Caco-2 (cell line): ENCODE data around the gene HEATR5A. TPM values are rescaled to one million over a fixed set of nuclear protein-coding genes. Genes with fewer than 3 reads are reported as not detected.

Experiments used
- BruUV-seq: library from RNA; stranded (reverse); fragments of 400-500 nt; replicated peaks from 2 replicates; lab custom pipeline; 2021; lab: Mats Ljungman, UMichigan
- CTCF ChIA-PET: fragments of 300-600 bp; sonication (Branson Sonifier 250); formaldehyde crosslinking; loops from one replicate; lab custom pipeline; 2022; ENCODE audit warnings: antibody characterized with exemption; lab: Charles Lee
- POLR2A ChIA-PET: fragments of 300-600 bp; sonication (Branson Sonifier 250); formaldehyde crosslinking; loops from one replicate; lab custom pipeline; 2022; ENCODE audit warnings: antibody characterized with exemption; lab: Charles Lee
- DNase-seq, 2 experiments: peaks; one replicate each; pipeline versions ENCODE4 v3.0.0 to v3.0.0-alpha.2; 2020 to 2022
- H3K27me3 ChIP-seq: replicated peaks from 2 replicates; pipeline ENCODE4 v1.6.0; 2011; ENCODE audit warnings: low read length; ENCODE audit not compliant: control insufficient read depth, insufficient read depth
- H3K36me3 ChIP-seq: 2 replicates; pipeline ENCODE4 v1.5.1; 2011; ENCODE audit warnings: low read length; ENCODE audit not compliant: control insufficient read depth, insufficient read depth
- H3K4me1 ChIP-seq: fragments of 250-450 bp; sonication (Bioruptor Pico); 2 replicates; pipeline ENCODE4 v1.5.1; 2020; ENCODE audit warnings: mild to moderate bottlenecking
- H3K4me3 ChIP-seq: 2 replicates; pipeline ENCODE4 v1.5.1; 2011; ENCODE audit warnings: low read depth, mild to moderate bottlenecking, control low read depth, low read length
- H3K9me3 ChIP-seq: fragments of 250-450 bp; sonication (Bioruptor Pico); 2 replicates; pipeline ENCODE4 v1.5.1; 2020; ENCODE audit warnings: mild to moderate bottlenecking, moderate library complexity
- H3K27ac Mint-ChIP-seq: one replicate; pipeline ENCODE4 v1.8.0; 2022; ENCODE audit warnings: mixed read lengths; ENCODE audit not compliant: unreplicated experiment
- H3K27me3 Mint-ChIP-seq: one replicate; pipeline ENCODE4 v1.8.0; 2022; ENCODE audit warnings: mixed read lengths; ENCODE audit not compliant: insufficient read depth, unreplicated experiment
- H3K36me3 Mint-ChIP-seq: one replicate; pipeline ENCODE4 v1.8.0; 2022; ENCODE audit warnings: mild to moderate bottlenecking, mixed read lengths; ENCODE audit not compliant: insufficient read depth, unreplicated experiment
- H3K4me1 Mint-ChIP-seq: one replicate; pipeline ENCODE4 v1.8.0; 2022; ENCODE audit warnings: low read depth, mixed read lengths; ENCODE audit not compliant: unreplicated experiment
- H3K4me3 Mint-ChIP-seq: one replicate; pipeline ENCODE4 v1.8.0; 2022; ENCODE audit warnings: mild to moderate bottlenecking, moderate library complexity, mixed read lengths; ENCODE audit not compliant: unreplicated experiment
- H3K9me3 Mint-ChIP-seq: one replicate; pipeline ENCODE4 v1.8.0; 2022; ENCODE audit warnings: mixed read lengths; ENCODE audit not compliant: unreplicated experiment
- intact Hi-C: fragments of 100-400 bp; cut with micrococcal nuclease; formaldehyde crosslinking; loops from one replicate; pipeline ENCODE4 v1.10.0; 2022; ENCODE audit not compliant: unreplicated experiment
- total RNA-seq: library from RNA; stranded (reverse); gene quantifications from 2 replicates; pipeline ENCODE4 v1.2.3, GENCODE V29; 2022
- TF ChIP-seq, protein P1 (sequence below), 2 experiments: fragments of 200-600 bp in 1 of 2; IDR thresholded peaks; 1 replicate in 1 of 2; 2 replicates in 1 of 2; pipeline versions ENCODE4 v1.5.1 to v1.8.0; 2011 to 2022; ENCODE audit warnings: antibody characterized with exemption in 1 of 2, control low read depth in 1 of 2, inconsistent platforms in 1 of 2, low read depth in 1 of 2, low read length in 1 of 2, mild to moderate bottlenecking in 1 of 2, moderate library complexity in 1 of 2; ENCODE audit not compliant: insufficient read depth in 1 of 2, severe bottlenecking in 1 of 2, unreplicated experiment in 1 of 2

Gene HEATR5A
- total RNA-seq, 1 experiment from 2014 or later, result 55.6 TPM

- no peak for DNase-seq
- Mint-ChIP-seq H3K27me3 (no peaks in the 10 kb centered on the region), H3K27ac (no peak overlapping the region), H3K36me3 (peaks cover 6% of the 10 kb centered on the region), H3K9me3 (no peaks in the 10 kb centered on the region), H3K4me3 (no peak overlapping the region), H3K4me1 (peaks cover 16% of the 10 kb centered on the region)
- POLR2A ChIA-PET, result no interaction called here
- intact Hi-C loops, result no loop called here
- Histone ChIP-seq H3K9me3 (no peaks in the 10 kb centered on the region), H3K4me3 (no peak overlapping the region), H3K27me3 (no peaks in the 10 kb centered on the region), H3K4me1 (peaks cover 13% of the 10 kb centered on the region), H3K36me3 (no peaks in the 10 kb centered on the region)
- no TSS peak for BruUV-seq
- CTCF ChIA-PET, result interaction anchor here (0.7 kb wide), 1 partner anchor 51 kb away, joined by 3 read pairs; no protein-coding TSS in a partner anchor
- TF ChIP-seq, protein P1, sequence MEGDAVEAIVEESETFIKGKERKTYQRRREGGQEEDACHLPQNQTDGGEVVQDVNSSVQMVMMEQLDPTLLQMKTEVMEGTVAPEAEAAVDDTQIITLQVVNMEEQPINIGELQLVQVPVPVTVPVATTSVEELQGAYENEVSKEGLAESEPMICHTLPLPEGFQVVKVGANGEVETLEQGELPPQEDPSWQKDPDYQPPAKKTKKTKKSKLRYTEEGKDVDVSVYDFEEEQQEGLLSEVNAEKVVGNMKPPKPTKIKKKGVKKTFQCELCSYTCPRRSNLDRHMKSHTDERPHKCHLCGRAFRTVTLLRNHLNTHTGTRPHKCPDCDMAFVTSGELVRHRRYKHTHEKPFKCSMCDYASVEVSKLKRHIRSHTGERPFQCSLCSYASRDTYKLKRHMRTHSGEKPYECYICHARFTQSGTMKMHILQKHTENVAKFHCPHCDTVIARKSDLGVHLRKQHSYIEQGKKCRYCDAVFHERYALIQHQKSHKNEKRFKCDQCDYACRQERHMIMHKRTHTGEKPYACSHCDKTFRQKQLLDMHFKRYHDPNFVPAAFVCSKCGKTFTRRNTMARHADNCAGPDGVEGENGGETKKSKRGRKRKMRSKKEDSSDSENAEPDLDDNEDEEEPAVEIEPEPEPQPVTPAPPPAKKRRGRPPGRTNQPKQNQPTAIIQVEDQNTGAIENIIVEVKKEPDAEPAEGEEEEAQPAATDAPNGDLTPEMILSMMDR (IDR thresholded peaks at IDR 0.05; ENCODE audit: insufficient read depth in 1 of 2, low read depth in 1 of 2, low read length in 1 of 2, severe bottlenecking in 1 of 2, unreplicated experiment in 1 of 2), result no peak
Measured at GRCh38 chr14:31461545-31461944, 41.2 kb upstream of the HEATR5A start.

- TSS peak; percentile 57 for BruUV-seq
- peak overlapping the region; percentile 92 for H3K4me3 Mint-ChIP-seq
- H3K36me3 Mint-ChIP-seq, result peaks cover 7% of the 10 kb centered on the region
- POLR2A ChIA-PET, result interaction anchor here (0.6 to 1.5 kb wide), 5 partner anchors 38 to 619 kb away, joined by 3 to 15 read pairs (median 4); partner anchors contain the start of genes ARHGAP5, COCH and HEATR5A
- no peaks in the 10 kb centered on the region for H3K9me3 ChIP-seq
- H3K4me1 ChIP-seq, result peaks cover 13% of the 10 kb centered on the region
- H3K9me3 Mint-ChIP-seq, result no peaks in the 10 kb centered on the region
- no peaks in the 10 kb centered on the region; the same call in 1 of the 2 replicates for H3K36me3 ChIP-seq
- H3K27me3 ChIP-seq, result no peaks in the 10 kb centered on the region
- DNase-seq, result peak in 1 of 2 experiments; percentile 36
- CTCF ChIA-PET, result interaction anchor here (1.1 kb wide), 1 partner anchor 81 kb away, joined by 3 read pairs; no protein-coding TSS in a partner anchor
- no peaks in the 10 kb centered on the region for H3K27me3 Mint-ChIP-seq
- intact Hi-C loops, result loop anchor here (1.0 to 10.0 kb wide), 3 partner anchors 38 to 1014 kb away; partner anchors contain the start of gene HEATR5A
- peak overlapping the region; percentile 35 for H3K4me3 ChIP-seq
- TF ChIP-seq, protein P1 (IDR thresholded peaks at IDR 0.05; ENCODE audit: insufficient read depth in 1 of 2, low read depth in 1 of 2, low read length in 1 of 2, severe bottlenecking in 1 of 2, unreplicated experiment in 1 of 2), result no peak
- H3K27ac Mint-ChIP-seq, result peak overlapping the region; percentile 97
- peaks cover 25% of the 10 kb centered on the region for H3K4me1 Mint-ChIP-seq
Measured at GRCh38 chr14:31457665-31458659, 37.6 kb upstream of the HEATR5A start.
